Measurements from ENCODE around the gene THPO.

GRCh38 chr3:184419171-184419570 is 41.2 kb upstream of the THPO start:
- TF ChIP-seq CREB1 (IDR thresholded peaks at IDR 0.05; ENCODE audit: low read depth) (no peak), TEAD4 (IDR thresholded peaks at IDR 0.05) (no peak), YY1 (IDR thresholded peaks at IDR 0.05; ENCODE audit: low read depth) (no peak), EP300 (IDR thresholded peaks at IDR 0.05; ENCODE audit: borderline replicate concordance) (no peak), NFIC (IDR thresholded peaks at IDR 0.05) (no peak), REST (IDR thresholded peaks at IDR 0.05; ENCODE audit: low read depth) (no peak), FOXM1 (IDR thresholded peaks at IDR 0.05; ENCODE audit: borderline replicate concordance, low read depth) (no peak), TCF12 (IDR thresholded peaks at IDR 0.05; ENCODE audit: low read depth) (no peak), MAX (IDR thresholded peaks at IDR 0.05) (no peak), RAD21 (IDR thresholded peaks at IDR 0.05; ENCODE audit: low read depth) (no peak), EGR1 (IDR thresholded peaks at IDR 0.05) (no peak), CEBPB (IDR thresholded peaks at IDR 0.05) (no peak)
